Stimulated activated CD4-positive, alpha-beta T cell treated with anti-CD3 and anti-CD28 coated beads, Interleukin-2, amount 100 ng/mL, for 4 hours (primary cell): Measurements from ENCODE around the gene EPG5.
"Not testable (repeated sequence)": the region's sequence is repeated elsewhere in the genome, so short reads cannot be mapped to it uniquely, and the experiment has no call there.

Source experiments
- DNase-seq: peaks from one replicate; pipeline ENCODE4 v3.0.0-alpha.2; 2020; ENCODE audit warnings: low read depth

Gene EPG5

GRCh38 chr18:45978084-45978483, 11.0 kb upstream of the EPG5 start:
- no peak for DNase-seq

GRCh38 chr18:45976974-45977373, 9.8 kb upstream of the EPG5 start:
- DNase-seq: no peak

DNA sequence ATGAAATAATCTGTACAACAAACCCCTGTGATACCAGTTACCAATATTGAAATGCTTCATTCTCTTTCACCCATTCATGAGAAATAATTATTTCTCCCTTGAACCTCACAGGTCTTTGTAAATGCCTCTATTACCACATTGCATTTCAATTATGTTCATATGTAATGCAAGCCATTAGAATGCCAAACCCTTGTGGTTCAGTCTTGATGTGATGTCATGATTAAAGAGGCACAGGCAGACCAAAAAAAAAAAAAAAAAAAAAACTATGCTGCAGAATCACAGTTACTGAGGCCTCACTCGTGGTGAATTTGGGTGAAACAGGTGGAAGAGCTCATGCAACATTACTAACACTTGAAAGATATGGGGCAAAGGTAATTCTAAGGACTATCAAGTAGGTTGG, 9.4 kb upstream of the EPG5 start:
- no peak for DNase-seq

DNA sequence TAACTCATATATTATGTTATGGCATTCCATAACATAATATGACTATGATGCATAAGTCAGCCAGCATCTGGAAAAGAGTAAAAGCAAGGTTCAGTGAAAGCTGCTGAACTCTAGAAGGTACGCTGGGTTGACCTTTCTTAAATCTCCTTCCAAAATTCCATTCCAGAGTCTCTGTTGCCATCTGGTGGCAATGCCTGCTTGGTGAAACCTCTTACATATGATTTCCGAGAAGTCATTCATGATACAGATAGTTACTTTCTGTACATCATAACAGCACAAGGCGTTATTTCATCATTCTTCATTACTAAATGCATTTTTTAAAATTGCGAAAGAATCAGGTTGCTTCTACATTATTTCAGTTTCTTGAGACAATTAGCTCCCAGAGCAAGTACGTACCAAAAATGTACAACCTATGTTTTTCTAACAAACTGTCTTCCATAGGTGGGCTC, 7.0 kb upstream of the EPG5 start:
- peak; percentile 63 for DNase-seq

GRCh38 chr18:45964913-45965312, 2.2 kb downstream of the EPG5 start:
- DNase-seq: not testable (repeated sequence)

DNA sequence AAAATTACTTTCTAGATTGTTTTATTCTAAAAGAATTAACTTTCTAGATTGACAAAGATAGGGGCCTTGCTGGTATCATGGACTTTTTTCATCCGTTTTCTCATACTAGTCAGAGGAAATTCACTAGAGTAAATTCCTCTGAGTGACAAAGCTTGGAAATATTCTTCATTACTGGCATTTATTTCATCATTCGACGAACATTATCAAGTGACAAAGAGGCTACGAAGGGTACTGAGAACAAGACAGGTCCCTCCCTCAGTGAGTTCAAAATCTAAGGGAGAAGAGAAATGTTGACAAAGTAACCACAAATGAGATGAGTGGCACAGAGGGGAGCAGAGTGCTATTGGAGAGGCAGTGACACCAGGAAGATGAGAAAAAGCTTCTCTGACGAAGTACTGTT, 4.3 kb downstream of the EPG5 start:
- no peak for DNase-seq

GRCh38 chr18:45962461-45962860, 4.7 kb downstream of the EPG5 start:
- no peak for DNase-seq

DNA sequence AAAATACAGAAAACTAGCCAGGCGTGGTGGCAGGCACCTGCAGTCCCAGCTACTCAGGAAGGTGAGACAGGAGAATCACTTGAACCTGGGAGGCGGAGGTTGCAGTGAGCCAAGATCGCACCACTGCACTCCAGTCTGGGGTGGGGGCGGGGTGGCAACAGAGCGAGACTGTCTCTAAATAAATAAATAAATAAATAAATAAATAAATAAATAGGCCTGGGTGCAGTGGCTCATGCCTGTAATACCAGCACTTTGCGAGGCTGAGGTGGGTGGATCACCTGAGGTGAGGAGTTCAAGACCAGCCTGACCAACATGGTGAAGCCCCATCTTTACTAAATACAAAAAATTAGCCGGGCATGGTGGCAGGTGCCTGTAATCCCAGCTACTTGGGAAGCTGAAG, 7.6 kb downstream of the EPG5 start:
- not testable (repeated sequence) for DNase-seq

GRCh38 chr18:45958730-45959129, 8.4 kb downstream of the EPG5 start:
- DNase-seq: no peak

DNA sequence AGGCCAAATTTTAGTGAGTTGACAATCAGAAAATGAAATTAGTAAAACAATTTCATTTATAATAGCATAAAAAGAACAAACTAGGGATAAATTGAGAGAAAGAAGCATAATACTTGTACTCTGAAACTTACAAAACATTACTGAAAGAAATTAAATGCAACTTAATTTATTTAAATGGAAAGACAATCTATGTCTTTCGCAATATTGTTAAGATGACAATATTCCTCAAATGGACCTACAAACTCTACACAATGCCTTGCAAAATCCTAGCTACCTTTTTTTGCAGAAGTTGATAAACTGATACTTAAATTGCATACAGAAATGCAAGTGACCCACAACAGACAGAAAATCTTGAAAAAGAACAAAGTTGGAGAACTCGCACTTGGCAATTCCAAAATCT, 9.1 kb downstream of the EPG5 start:
- DNase-seq: no peak

DNA sequence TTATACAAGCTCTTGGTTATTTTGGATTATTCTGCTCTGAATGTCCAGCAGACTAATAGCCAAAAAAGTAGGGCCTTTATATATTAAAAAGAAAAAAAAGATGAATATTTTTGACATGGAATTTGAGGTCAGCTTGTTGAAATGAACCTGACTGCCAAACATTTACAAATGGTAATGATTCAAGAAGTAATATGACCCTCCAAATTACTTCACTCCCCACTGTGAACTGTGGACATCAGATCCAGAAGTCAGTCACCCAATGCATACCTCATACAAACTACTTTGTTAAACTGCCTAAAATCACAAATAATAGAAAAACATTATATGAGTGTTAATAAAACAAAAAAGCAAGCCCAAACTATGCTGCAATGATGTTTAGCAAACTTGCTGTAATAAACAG, 10.0 kb downstream of the EPG5 start:
- no peak for DNase-seq

DNA sequence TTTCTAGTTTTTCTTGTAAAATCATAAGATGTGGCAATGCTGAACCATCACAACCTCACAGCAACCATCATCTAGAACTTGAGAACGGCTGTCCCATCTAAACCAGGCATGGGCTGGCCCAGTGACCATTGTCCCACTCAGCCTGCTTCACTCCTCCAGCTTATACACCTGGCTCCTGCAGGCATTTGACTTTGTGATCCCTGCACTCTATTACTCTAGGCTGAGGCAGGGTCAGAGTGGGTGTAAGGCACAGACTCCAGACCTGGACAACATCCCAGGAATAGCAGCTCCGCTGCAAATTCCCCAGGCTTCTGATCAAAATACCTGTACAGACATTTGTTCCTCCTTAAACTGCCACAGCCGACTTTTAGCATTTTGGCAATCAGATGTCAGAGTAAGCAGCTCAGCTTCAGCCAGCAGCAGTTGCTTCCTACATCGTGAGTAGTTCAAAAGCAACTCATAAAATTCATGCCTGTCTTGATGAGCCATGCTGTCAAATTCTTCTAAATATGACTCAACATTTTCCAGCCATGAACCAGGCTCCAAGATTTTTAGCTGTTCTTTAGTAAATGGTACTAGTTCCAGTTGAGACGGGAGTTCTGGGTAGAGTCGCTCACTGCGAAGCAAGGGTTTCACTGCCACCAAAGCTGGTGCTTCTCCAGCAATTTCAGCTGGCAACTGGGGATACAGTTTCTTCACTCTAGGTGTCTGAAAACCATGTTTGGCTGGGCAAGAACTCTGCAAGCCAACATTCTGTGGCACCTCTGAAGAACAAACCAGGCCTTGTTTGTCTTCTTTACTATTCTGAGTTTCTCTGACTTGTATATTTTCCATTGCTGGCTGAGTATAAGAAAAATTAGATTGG, 12.8 kb downstream of the EPG5 start:
- no peak for DNase-seq

DNA sequence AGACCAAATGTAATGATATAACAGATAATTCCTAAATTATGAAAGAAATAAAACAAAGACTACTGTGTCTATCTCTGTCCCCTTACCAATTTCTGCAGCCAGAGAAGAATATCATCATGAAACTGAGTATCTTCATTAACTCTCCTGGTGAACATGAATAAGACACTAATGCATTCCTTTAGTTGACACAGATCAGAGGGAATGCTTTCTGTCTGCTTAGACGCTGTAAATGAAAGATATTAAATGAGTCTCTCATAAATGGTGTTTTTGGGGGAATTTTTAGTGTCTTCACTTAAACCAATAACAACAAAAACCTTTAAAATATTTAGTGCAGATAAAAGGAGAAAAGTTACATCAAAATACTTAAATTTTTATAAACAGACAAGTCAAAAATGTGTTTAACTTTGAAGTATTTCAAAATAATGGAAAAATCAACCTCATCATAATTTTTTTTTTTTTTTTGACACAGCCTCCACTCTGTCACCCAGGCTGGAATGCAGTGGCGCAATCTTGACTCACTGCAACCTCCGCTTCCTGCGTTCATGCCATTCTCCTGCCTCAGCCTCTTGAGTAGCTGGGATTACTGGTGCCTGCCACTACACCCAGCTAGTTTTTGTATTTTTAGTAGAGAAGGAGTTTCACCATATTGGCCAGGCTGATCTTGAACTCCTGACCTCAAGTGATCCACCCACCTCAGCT, 16.0 kb downstream of the EPG5 start:
- DNase-seq: no peak

GRCh38 chr18:45945669-45946068, 21.5 kb downstream of the EPG5 start:
- DNase-seq: no peak

GRCh38 chr18:45940724-45941123, 26.4 kb downstream of the EPG5 start:
- DNase-seq: no peak

GRCh38 chr18:45939236-45939635, 27.9 kb downstream of the EPG5 start:
- no peak for DNase-seq

- DNase-seq: no peak
Measured at GRCh38 chr18:45938488-45938935, 28.6 kb downstream of the EPG5 start.

DNA sequence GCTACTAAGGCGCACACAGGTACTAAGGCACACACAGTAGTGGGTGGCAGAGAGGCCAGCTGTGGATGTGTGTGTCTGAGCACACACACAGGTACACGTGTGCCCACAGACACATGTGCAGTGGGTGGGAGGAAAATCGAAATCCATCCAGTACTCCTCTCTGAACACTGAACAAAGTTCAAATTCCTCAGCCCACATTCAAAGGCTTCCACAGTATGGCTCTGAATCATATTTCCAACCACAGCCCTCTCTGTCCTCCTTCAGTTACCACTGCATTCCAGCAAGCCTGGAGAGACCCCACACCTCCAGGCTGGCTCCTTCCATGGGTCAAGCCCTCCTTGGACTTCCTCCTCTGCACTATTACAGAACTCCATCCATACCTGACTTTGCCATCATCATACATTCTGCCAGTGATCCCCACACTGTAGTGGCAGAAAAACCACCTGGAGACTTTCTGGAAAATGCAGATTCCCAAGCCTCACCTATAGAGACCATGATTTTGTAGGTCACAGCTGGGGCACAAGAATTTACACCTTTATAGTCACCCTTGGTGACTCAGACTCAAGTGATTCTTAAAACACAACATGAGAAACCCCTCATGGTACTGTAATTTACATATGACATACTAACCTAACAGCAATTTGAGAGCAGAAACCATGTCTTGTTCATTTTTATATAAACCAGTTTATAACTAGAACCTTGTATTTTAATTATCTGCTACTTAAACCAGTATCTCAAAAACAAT, 31.4 kb downstream of the EPG5 start:
- no peak for DNase-seq

GRCh38 chr18:45932708-45933107, 34.4 kb downstream of the EPG5 start:
- no peak for DNase-seq

DNA sequence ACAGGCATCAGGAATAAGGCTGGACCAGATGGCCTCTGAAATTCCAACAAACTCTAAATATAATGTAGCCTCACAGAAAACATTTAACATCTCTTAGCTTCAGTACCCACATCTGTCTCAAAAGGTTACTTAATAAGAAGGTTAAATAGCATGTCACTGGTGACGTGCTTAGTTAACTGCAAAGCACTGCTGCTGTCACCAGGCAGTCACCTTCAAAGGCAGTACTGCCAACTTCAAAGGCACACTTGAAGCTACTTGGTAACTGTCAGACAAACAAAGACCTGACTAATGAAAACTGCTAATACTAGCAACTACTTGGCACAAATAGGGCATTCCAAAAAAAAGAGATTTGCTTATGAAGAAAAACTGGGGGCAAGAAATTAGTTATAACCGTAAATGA, 36.2 kb downstream of the EPG5 start:
- DNase-seq: no peak

DNA sequence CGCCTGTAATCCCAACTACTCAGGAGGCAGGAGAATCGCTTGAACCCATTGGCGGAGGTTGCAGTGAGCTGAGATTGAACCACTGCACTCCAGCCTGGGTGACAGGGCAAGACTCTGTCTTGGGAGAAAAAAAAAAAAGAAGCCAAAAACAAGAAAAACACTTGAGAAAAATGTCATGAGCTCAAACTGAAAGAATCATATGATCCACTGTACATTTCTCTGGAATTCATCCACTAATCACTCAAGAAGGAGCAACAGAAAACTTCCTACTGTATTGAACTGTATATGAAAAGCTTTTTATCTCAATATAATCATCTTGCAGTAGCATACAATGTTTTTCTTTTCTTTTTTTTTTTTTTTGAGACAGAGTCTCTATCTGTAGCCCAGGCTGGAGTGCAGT, 40.4 kb downstream of the EPG5 start:
- no peak for DNase-seq

DNA sequence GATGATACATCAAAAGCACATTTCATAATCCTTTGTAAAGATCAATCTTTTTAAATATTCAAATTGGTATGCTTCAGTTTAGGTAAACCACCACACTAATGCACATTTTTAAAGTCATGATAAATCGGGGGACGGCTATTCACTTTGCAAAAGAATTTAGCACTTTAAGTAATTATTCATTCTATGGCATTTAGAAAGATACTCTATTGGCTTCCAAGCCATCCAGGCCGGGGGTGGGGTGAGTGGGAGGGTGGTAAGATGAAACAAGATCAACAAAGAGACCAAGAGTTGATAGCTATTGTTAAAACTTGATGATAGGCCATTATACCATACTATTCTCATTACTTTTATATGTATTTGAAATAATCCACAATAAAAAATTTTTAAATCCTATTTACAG, 41.0 kb downstream of the EPG5 start:
- no peak for DNase-seq

GRCh38 chr18:45923138-45923537, 44.0 kb downstream of the EPG5 start:
- no peak for DNase-seq
